GM21723 (cell line): Measurements from ENCODE around the gene PHC2.

Source experiments
- ATAC-seq: cut with Tn5 transposase; IDR thresholded peaks from one replicate; pipeline ENCODE4 v1.9.1; 2021; ENCODE audit warnings: mild to moderate bottlenecking, moderate library complexity; ENCODE audit not compliant: unreplicated experiment

Gene PHC2

DNA sequence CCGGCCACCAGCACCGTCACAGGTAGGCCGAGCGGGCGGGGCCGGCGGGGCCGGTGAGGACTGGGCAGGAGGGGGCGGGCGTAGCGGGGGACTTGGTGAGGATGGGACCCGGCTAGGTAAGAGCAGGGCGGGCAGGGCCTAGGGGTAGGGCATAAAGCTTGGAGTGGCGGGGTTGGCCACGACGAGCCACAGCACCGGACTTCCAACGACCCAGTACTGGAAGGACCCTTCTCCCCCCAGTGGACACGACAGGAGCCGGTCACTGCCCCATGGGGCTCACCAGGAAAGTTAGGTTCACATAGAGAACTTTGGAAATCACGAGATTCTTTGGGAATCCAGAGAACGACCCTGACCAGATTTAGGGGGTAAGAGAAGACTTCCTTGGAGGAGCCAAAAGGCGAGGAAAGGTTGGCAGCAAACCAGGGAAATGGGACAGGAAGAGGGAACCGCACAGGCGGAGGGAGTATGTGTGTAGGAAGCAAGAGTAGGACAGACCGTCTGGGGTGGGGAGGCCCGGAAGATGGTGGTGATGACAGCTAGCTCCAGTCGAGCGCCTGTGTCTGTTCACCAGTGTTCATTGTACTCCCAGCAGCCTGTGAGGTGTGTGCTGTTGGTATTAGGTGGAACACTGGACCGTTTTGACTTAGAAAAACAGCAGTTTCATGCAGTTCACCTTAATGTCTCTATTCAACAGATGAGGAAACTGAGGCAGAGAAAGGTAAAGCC lies 154.2 kb downstream of the PHC2 start:
- ATAC-seq, result no peak

DNA sequence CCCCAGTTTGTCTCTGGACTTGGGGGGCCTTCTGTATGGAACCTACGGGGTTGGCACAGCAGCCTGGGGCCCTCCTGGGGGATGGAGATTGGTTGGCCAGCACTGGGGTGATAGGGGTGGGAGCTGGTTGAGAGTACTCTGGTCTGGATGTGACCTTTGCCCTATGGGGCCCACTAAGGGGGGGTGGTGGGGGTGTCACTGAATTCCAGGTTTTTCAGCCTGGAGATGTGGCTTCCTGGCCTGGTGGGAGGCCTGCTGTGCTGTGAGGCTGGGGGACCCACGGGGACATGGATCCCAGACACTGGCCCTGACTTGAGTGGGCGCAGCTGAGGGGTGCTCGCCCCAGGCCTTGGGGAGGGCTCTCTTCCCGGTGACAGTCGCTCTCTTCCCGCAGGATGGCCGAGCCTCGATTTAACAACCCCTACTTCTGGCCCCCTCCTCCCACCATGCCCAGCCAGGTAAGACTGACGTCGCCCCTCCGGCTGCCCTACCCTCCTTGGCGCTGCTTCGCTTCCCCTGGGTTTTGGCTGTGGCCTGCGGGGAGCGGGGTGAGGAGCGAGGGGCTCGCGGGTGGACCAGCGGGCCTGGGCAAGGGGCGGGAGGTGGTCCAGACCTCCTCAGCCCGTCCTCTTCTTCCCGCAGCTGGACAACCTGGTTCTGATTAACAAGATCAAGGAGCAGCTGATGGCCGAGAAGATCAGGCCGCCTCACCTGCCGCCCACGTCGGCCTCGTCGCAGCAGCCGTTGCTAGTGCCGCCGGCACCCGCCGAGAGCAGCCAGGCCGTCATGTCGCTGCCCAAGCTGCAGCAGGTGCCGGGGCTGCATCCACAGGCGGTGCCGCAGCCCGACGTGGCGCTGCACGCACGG lies 155.0 kb downstream of the PHC2 start:
- ATAC-seq, result no peak

- no peak for ATAC-seq
These were observed 155.7 kb downstream of the PHC2 start for GRCh38 chr1:33275195-33275594.

DNA sequence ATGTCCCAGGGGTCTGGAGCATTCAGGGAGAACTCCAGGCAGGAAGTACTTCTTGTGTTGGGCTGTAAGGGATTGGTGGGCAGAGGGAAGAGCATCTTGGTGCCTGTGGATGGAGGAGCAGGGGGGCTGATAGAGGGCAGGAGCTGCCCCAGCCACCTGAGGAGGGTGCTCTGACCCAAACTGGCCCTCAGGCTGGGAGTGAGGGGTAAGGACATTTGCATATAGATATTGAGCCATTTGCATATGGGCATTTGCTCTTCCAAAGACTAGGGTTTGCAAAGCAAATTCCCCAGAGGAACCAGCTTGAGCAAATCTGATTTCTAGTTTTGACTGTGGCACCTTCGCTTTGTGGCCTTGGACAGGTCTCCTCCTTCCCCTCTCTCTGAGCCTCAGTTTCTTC lies 156.4 kb downstream of the PHC2 start:
- no peak for ATAC-seq

DNA sequence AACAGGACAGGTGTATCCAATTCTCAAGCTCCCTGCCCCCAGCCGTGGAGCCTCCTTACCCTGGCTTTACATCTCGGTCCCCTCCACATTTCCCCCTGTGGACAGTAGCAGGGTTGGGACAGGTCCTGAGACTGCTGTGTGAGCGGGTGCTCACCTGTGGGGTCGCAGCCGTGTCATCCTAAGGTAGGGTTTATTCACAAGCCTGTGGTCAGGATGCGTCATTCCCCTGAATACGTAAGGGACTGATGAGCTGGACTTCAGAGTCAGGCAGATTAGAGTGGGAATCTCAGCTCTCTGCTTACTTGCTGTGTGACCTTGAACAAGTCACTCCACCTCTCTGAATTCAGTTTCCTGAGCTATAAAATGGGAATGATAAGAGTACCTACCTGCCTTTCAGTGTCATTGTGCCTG lies 156.9 kb downstream of the PHC2 start:
- no peak for ATAC-seq
